Lower leg skin (tissue), 4 donors: ENCODE data around the gene NPAS3. TPM values are rescaled to one million over a fixed set of nuclear protein-coding genes. Genes with fewer than 3 reads are reported as not detected.

Experiments used
- DNase-seq, 2 donors: peaks; one replicate each; pipeline ENCODE4 v3.0.0-alpha.2; 2019; ENCODE audit warnings: low spot score in 2 of 2
- H3K4me3 ChIP-seq: fragments of 200-600 bp; sonication (generic); 2 replicates; pipeline ENCODE4 v1.5.1; 2017; ENCODE audit warnings: mild to moderate bottlenecking, low read depth; ENCODE audit not compliant: poor library complexity, severe bottlenecking
- CTCF ChIP-seq, 3 donors: fragments of 450-650 bp; IDR thresholded peaks; one replicate each; pipeline ENCODE4 v1.5.1; 2016; ENCODE audit warnings: antibody characterized with exemption in 3 of 3, mild to moderate bottlenecking in 3 of 3, moderate library complexity in 2 of 3
- POLR2A ChIP-seq, 2 donors: fragments of 450-650 bp; IDR thresholded peaks; one replicate each; pipeline ENCODE4 v1.6.1; 2016 to 2017; ENCODE audit warnings: antibody characterized with exemption in 2 of 2, mild to moderate bottlenecking in 1 of 2, moderate library complexity in 1 of 2
- WGBS, 2 donors: methylation state at CpG; one replicate each; pipeline ENCODE4 v1.1.5; 2018; 5-methylcytosine and 5-hydroxymethylcytosine counted together
- intact Hi-C: fragments of 100-400 bp; cut with DNase I; formaldehyde crosslinking; loops from one replicate; pipeline ENCODE4 v1.15.0; 2023; ENCODE audit warnings: low total_unique reads
- total RNA-seq, 4 donors: library from RNA; depleted of rRNA; stranded (reverse); fragments of >200 nt; gene quantifications; one replicate each; pipeline ENCODE4 v1.1.0, GENCODE V29; 2016

Gene NPAS3
- total RNA-seq, 4 donors from 2014 or later, result 0.25 to 0.29 TPM; not detected in 2

GRCh38 chr14:33404964-33405574 lies 466.4 kb downstream of the NPAS3 start:
- WGBS, 2 donors, result 95 to 97% methylated on average over 1 of the region's 1 CpG
- no peak for DNase-seq
- intact Hi-C loops, result no loop called here
- H3K4me3 ChIP-seq, result no peak overlapping the region
- TF ChIP-seq CTCF (IDR thresholded peaks at IDR 0.05) (no peak), POLR2A (IDR thresholded peaks at IDR 0.05) (no peak)

DNA sequence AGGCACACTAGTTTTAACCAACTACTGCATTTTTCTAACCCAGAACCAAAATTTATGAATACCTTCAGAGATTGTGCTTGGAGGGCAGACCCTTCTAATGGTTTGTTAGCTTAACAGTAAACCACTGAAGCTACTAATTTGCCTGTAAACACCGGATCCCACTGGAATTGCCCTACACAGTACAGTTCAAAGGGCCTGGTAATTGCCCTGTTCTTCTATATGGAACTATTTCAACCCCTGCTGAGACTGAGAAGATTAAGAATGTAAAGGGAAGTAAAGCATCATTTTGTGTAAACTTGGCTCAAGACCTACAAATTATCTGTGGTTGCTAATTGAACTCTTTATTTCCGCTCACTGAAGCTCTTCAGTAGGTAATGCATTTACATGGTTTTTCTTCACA lies 468.1 kb downstream of the NPAS3 start:
- TF ChIP-seq CTCF (IDR thresholded peaks at IDR 0.05) (no peak), POLR2A (IDR thresholded peaks at IDR 0.05) (no peak)
- H3K4me3 ChIP-seq, result no peak overlapping the region
- WGBS, 2 donors, result 93 to 94% methylated on average over 2 of the region's 2 CpGs
- intact Hi-C loops, result no loop called here
- DNase-seq, result no peak

DNA sequence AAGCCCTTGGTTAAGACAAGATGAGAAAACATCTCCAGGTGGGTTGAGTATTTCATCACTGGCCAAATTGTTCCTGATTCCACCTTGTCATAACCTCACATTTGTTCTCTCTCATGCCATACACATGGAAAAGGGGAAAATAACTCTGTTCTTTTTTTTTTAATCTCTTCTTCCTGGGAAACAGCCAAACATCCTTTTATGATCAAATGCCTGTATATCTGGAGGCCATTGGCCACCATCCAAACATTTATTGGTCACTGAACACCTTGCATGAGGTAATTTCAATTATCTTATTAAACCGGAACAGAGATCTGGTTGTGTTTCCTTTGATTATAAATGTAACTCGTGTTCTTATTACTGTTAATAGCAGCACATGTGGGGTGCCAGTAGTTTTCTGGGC lies 469.6 kb downstream of the NPAS3 start:
- TF ChIP-seq POLR2A (IDR thresholded peaks at IDR 0.05), result no peak
- no peak for TF ChIP-seq CTCF (IDR thresholded peaks at IDR 0.05)
- no peak for DNase-seq
- intact Hi-C loops, result no loop called here
- 33 to 46% methylated on average over 2 of the region's 2 CpGs for WGBS, 2 donors
- H3K4me3 ChIP-seq, result no peak overlapping the region

DNA sequence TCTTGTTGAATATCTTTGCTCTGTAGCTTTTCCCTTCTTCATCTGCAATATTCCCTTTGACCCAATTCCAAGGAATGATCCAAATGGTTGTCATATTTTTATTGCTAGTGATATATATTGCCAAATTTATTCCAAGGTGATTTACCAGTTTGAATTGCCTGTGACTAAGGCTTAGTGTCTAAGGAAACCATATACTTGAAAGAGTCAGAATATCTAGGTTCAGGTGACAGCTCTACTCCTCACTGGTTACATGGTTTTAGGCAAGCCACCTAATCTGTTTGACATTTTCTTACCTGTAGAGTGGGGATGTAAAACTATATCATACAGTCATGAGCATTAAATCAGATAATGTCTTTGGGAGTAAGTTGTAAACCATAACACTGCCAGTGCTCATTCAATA lies 473.8 kb downstream of the NPAS3 start:
- intact Hi-C loops, result no loop called here
- TF ChIP-seq CTCF (IDR thresholded peaks at IDR 0.05) (no peak), POLR2A (IDR thresholded peaks at IDR 0.05) (no peak)
- no peak for DNase-seq
- H3K4me3 ChIP-seq, result no peak overlapping the region

DNA sequence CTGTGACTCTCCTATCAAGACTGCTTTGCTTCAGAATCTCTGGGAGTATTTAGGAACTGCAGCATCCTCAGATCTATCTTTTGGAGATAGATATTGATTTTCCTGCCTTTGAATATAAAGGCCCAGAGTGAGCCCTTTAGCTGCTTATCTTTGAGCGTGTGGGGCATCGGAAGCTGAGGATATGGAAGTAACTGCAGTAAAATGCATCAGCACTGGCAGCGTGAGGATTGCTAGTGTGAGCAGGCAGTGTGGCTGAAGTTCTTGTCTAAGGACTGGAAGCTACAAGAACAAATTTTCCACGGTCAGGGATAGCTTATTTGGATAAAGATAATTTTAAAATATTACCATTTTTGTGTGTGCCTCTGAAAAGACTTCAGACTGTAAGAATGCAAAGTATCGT lies 474.7 kb downstream of the NPAS3 start:
- intact Hi-C loops, result no loop called here
- TF ChIP-seq CTCF (IDR thresholded peaks at IDR 0.05), result no peak
- no peak for TF ChIP-seq POLR2A (IDR thresholded peaks at IDR 0.05)
- DNase-seq, result no peak
- no peak overlapping the region for H3K4me3 ChIP-seq
- WGBS, 2 donors, result 77 to 91% methylated on average over 5 of the region's 5 CpGs

GRCh38 chr14:33414041-33414440 lies 475.4 kb downstream of the NPAS3 start:
- intact Hi-C loops, result no loop called here
- WGBS, 2 donors, result 78 to 83% methylated on average over 3 of the region's 3 CpGs
- H3K4me3 ChIP-seq, result no peak overlapping the region

More at GRCh38 chr14:33414041-33414440, 475.4 kb downstream of the NPAS3 start:
- no peak for DNase-seq
- TF ChIP-seq POLR2A (IDR thresholded peaks at IDR 0.05), result no peak
- TF ChIP-seq CTCF (IDR thresholded peaks at IDR 0.05), result no peak
